Endothelial cell of umbilical vein (primary cell): ENCODE data around the gene ATR. TPM values are rescaled to one million over a fixed set of nuclear protein-coding genes. Genes with fewer than 3 reads are reported as not detected.

Experiments
- BruUV-seq: library from RNA; stranded (reverse); fragments of 400-500 nt; replicated peaks from 2 replicates; lab custom pipeline; 2021; lab: Mats Ljungman, UMichigan
- CTCF ChIA-PET: fragments of 300-600, 350-600 bp; sonication (Branson Sonifier 250); formaldehyde crosslinking; loops from one replicate; lab custom pipeline; 2021; ENCODE audit warnings: antibody characterized with exemption, inconsistent platforms; lab: Charles Lee
- POLR2A ChIA-PET: fragments of 300-600, 350-600 bp; sonication (Branson Sonifier 250); formaldehyde crosslinking; loops from one replicate; lab custom pipeline; 2021; ENCODE audit warnings: antibody characterized with exemption, inconsistent platforms; lab: Charles Lee
- DNase-seq: peaks from one replicate; pipeline ENCODE4 v3.0.0-alpha.2; 2011; ENCODE audit warnings: low read depth, low spot score
- FAIRE-seq: peaks from 2 replicates; lab custom pipeline; 2011; peaks lifted over from hg19 to GRCh38; lab: Jason Lieb, UNC
- H2AFZ ChIP-seq: 2 replicates; pipeline ENCODE4 v1.6.0; 2012; ENCODE audit warnings: low read depth, low read length, control low read depth, inconsistent platforms
- H3K27ac ChIP-seq: 2 replicates; pipeline ENCODE4 v1.5.1; 2011; ENCODE audit warnings: low read depth, mild to moderate bottlenecking, control low read depth, low read length, moderate library complexity; ENCODE audit not compliant: insufficient read depth
- H3K27me3 ChIP-seq, 2 experiments: 2 replicates each; pipeline versions ENCODE4 v1.6.0 to v1.6.1; 2011; ENCODE audit warnings: low read length in 2 of 2, mixed read lengths in 1 of 2; ENCODE audit not compliant: control insufficient read depth in 2 of 2, insufficient read depth in 2 of 2
- H3K36me3 ChIP-seq, 2 experiments: 2 replicates in 1 of 2; 3 replicates in 1 of 2; pipeline ENCODE4 v1.5.1; 2011; ENCODE audit warnings: low read length in 2 of 2, mild to moderate bottlenecking in 1 of 2, moderate library complexity in 1 of 2; ENCODE audit not compliant: control insufficient read depth in 2 of 2, insufficient read depth in 2 of 2; ENCODE audit errors: extremely low read depth in 1 of 2
- H3K4me1 ChIP-seq: 3 replicates; pipeline ENCODE4 v1.5.1; 2011; ENCODE audit warnings: mild to moderate bottlenecking, low read length; ENCODE audit not compliant: control insufficient read depth, insufficient read depth; ENCODE audit errors: extremely low read depth
- H3K4me2 ChIP-seq: 2 replicates; pipeline ENCODE4 v1.6.1; 2011; ENCODE audit warnings: low read length, control low read depth, mixed read lengths; ENCODE audit not compliant: insufficient read depth
- H3K4me3 ChIP-seq, 3 experiments: fragments of 200-600 bp in 1 of 3; sonication (generic), shearing (Covaris generic) in 1 of 3; replicated peaks in 1 of 3; 2 replicates each; pipeline ENCODE4 v1.5.1; 2011 to 2016; ENCODE audit warnings: control low read depth in 3 of 3, low read length in 3 of 3, mild to moderate bottlenecking in 2 of 3, inconsistent platforms in 1 of 3, low read depth in 1 of 3, moderate library complexity in 1 of 3; ENCODE audit not compliant: insufficient read depth in 1 of 3
- H3K79me2 ChIP-seq: 2 replicates; pipeline ENCODE4 v1.6.0; 2012; ENCODE audit warnings: low read length, inconsistent platforms; ENCODE audit not compliant: control insufficient read depth, insufficient read depth
- H3K9ac ChIP-seq: replicated peaks from 2 replicates; pipeline ENCODE3; 2011; ENCODE audit warnings: low read length, control low read depth; ENCODE audit not compliant: insufficient read depth; ENCODE audit errors: extremely low read depth
- H3K9me1 ChIP-seq: replicated peaks from 3 replicates; pipeline ENCODE4 v1.6.0; 2011; ENCODE audit warnings: mild to moderate bottlenecking, low read length; ENCODE audit not compliant: control insufficient read depth, insufficient read depth; ENCODE audit errors: extremely low read depth
- H3K9me3 ChIP-seq: replicated peaks from 2 replicates; pipeline ENCODE4 v1.5.1; 2012; ENCODE audit warnings: low read length, inconsistent platforms; ENCODE audit not compliant: control insufficient read depth, insufficient read depth
- H4K20me1 ChIP-seq: replicated peaks from 2 replicates; pipeline ENCODE3; 2011; ENCODE audit warnings: mild to moderate bottlenecking, low read length; ENCODE audit not compliant: control insufficient read depth, insufficient read depth; ENCODE audit errors: extremely low read depth
- CTCF ChIP-seq, 2 donors: IDR thresholded peaks; 1 replicate in 1 of 2; 2 replicates in 1 of 2; pipeline ENCODE4 v1.5.1; 2011; ENCODE audit warnings: low read length in 2 of 2, mild to moderate bottlenecking in 2 of 2, moderate library complexity in 2 of 2, control low read depth in 1 of 2, inconsistent platforms in 1 of 2, low read depth in 1 of 2; ENCODE audit not compliant: insufficient read depth in 1 of 2; ENCODE audit errors: extremely low read depth in 1 of 2
- EZH2 ChIP-seq: IDR thresholded peaks from 2 replicates; pipeline ENCODE4 v1.6.1; 2012; ENCODE audit warnings: borderline replicate concordance, low read depth, mild to moderate bottlenecking, moderate library complexity, low read length, inconsistent platforms; ENCODE audit not compliant: severe bottlenecking
- FOS ChIP-seq: IDR thresholded peaks from 2 replicates; pipeline ENCODE4 v1.6.1; 2011; ENCODE audit warnings: mild to moderate bottlenecking, low read length, moderate library complexity, borderline replicate concordance; ENCODE audit not compliant: insufficient read depth
- GATA2 ChIP-seq: IDR thresholded peaks from 2 replicates; pipeline ENCODE4 v1.7.0; 2011; ENCODE audit warnings: low read depth, mild to moderate bottlenecking, moderate library complexity, mixed read lengths, low read length; ENCODE audit not compliant: insufficient read length, insufficient read depth
- JUN ChIP-seq: IDR thresholded peaks from 2 replicates; pipeline ENCODE4 v1.6.1; 2011; ENCODE audit warnings: borderline replicate concordance, low read depth; ENCODE audit not compliant: insufficient read length, insufficient read depth
- MAX ChIP-seq: IDR thresholded peaks from 2 replicates; pipeline ENCODE4 v1.6.1; 2011; ENCODE audit not compliant: insufficient read depth, insufficient read length
- MYC ChIP-seq: IDR thresholded peaks from one replicate; pipeline ENCODE4 v1.6.1; 2011; ENCODE audit warnings: mild to moderate bottlenecking, low read depth, low read length
- POLR2A ChIP-seq: IDR thresholded peaks from 2 replicates; pipeline ENCODE4 v1.6.1; 2012; ENCODE audit warnings: low read depth, mild to moderate bottlenecking, control low read depth, low read length
- POLR2AphosphoS5 ChIP-seq: IDR thresholded peaks from 2 replicates; pipeline ENCODE4 v1.6.1; 2012; ENCODE audit warnings: low read depth, mild to moderate bottlenecking, control low read depth, low read length, moderate library complexity; ENCODE audit not compliant: insufficient read depth
- dilution Hi-C: fragments of 300-500 bp; cut with MboI; formaldehyde crosslinking; loops from one replicate; pipeline ENCODE4 v1.15.0; 2019; ENCODE audit warnings: low sequenced_read_pairs; ENCODE audit not compliant: extremely low pct_ligation_motif_present
- intact Hi-C: fragments of 100-400 bp; cut with micrococcal nuclease; formaldehyde crosslinking; loops from one replicate; pipeline ENCODE4 v1.10.0; 2022
- polyA plus RNA-seq, 4 experiments: library from polyadenylated mRNA; depleted of rRNA in 3 of 4; stranded (reverse) in 3 of 4; unstranded in 1 of 4; fragments of >200 nt; gene quantifications; 2 replicates each; pipeline versions ENCODE4 v1.2.1 to v1.2.3, GENCODE V29; 2011 to 2012; ENCODE audit warnings: missing spikeins in 1 of 4
- total RNA-seq: library from RNA; stranded (reverse); gene quantifications from 2 replicates; pipeline ENCODE4 v1.2.3, GENCODE V29; 2021

Gene ATR
- total and polyA plus RNA-seq, 2 donors (not counting 3 experiments of a cell fraction or from before 2014, with no cell fraction given), result 6.3 to 23.6 TPM

GRCh38 chr3:142566096-142566495 is 12.4 kb downstream of the ATR start:
- no peaks in the 10 kb centered on the region for H3K4me1 ChIP-seq
- no peak overlapping the region for H3K27ac ChIP-seq
- intact Hi-C loops, result no loop called here
- no peaks in the 10 kb centered on the region for H3K9me3 ChIP-seq
- H3K79me2 ChIP-seq, result peaks cover 2% of the 10 kb centered on the region
- no peak overlapping the region for H3K4me3 ChIP-seq
- no peak overlapping the region for H2AFZ ChIP-seq
- CTCF ChIA-PET, result no interaction called here
- no peaks in the 10 kb centered on the region for H3K27me3 ChIP-seq
- dilution Hi-C loops, result no loop called here
- no peaks in the 10 kb centered on the region for H3K36me3 ChIP-seq
- H3K9me1 ChIP-seq, result no peaks in the 10 kb centered on the region
- H3K9ac ChIP-seq, result no peak overlapping the region
- TF ChIP-seq EZH2 (no peak), MAX (no peak), FOS (no peak), CTCF (IDR thresholded peaks at IDR 0.05; ENCODE audit: extremely low read depth in 1 of 2, insufficient read depth in 1 of 2, low read depth in 1 of 2, low read length in 2 of 2) (no peak), MYC (no peak), GATA2 (no peak), POLR2AphosphoS5 (no peak), POLR2A (no peak), JUN (no peak)
- BruUV-seq, result no TSS peak
- no peak for DNase-seq
- no peak for FAIRE-seq
- POLR2A ChIA-PET, result no interaction called here
- H3K4me2 ChIP-seq, result no peak overlapping the region
- H4K20me1 ChIP-seq, result no peaks in the 10 kb centered on the region
